ENCODE measurements around the gene SNTN.
"Not testable (repeated sequence)": the region's sequence is repeated elsewhere in the genome, so short reads cannot be mapped to it uniquely, and the experiment has no call there.

Gene SNTN

GRCh38 chr3:63652066-63652725, at the start of gene SNTN:
SNTN (plus strand) TSS chr3:63652675; CDS start chr3:63652688, 13 bp downstream.
- FAIRE-seq, result no peak

DNA sequence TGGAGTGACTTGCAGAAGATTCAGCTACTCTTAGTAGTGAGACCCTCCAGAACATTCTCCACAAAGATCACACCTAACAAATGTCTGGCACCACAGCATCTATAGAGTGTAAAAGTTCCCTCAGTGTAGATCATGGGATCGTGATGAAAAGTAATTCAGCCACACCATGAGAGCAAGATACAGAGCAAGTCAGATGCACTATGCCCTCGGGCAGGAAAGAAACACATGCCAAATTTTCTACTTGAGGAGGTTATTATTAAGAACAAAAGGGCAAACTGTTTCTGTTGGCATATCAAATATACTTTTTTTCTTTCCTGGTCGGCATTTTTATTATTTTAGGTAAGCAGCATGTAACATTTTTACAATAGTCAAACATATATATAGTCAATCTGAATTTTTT, 44.8 kb upstream of the SNTN start:
- no peak for FAIRE-seq

DNA sequence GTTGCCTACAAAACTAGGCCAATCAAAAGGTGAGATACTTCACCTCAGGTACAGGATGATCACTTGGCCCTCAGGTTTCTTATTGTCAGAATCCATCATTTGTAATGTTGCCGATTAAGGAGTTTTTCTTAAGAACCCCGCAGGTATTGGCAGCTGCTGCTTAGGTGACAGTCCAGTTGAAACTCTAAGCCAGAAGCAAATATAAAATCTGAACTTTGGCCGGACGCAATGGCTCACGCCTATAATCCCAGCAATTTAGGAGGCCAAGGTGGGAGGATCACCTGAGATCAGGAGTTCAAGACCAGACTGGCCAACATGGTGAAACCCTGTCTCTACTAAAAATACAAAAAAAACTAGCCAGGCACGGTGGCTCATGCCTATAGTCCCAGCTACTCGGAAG, 43.1 kb upstream of the SNTN start:
- no peak for FAIRE-seq

DNA sequence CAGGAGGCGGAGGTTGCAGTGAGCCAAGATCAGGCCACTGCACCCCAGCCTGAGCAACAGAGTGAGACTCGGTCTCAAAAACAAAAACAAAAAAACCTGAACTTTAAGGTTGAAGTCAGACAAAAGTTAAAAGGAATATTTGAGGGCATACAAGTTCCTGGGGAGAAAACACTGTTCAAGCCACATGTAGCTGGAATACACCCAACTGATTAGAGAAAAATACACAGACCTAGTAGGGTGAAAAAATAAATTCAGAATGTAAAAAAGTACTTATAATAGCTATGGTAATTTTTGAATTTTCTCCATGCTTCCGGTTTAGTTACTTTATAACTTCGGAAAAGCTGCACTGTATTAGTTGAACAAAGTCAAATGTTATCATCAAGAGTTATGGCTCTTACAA, 42.6 kb upstream of the SNTN start:
- FAIRE-seq, result no peak

DNA sequence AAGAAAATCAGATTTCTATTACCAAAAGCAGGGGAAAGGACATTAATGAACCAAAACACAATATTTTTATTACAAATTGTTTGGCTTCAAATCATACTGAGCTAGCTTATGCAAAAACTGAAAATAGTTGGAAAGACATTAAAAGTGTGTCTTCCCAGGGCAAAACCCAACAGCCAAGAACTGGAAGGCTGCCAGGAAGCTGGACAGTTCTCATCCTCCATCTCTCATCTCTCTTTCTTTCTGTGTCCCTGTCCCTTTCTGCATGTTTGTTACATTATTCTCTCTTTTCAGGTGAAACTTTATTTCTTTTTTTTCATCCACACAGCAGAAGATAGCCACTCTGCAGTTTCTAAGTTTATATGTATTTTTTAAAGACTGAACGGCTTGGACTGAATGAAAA, 41.1 kb upstream of the SNTN start:
- no peak for FAIRE-seq

DNA sequence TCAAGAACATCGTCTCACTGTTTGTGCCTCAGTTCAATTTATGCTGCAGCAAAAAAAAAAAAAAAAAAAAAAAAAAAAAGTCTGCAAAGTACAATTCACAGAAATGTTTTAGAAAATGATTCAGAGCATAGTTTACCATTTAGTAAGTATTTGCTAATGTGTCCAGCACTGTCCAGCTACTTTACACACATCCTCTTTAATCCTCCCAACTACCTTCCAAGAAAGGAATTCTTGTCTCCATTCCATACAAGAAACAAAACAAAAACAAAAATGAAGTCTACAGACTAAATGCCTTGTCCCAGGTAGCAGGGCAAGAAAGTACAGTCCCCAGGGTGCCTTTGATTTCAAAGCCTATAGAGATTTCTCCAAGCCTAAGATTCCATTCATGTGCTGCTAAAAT, 38.9 kb upstream of the SNTN start:
- FAIRE-seq, result no peak

- no peak for FAIRE-seq
Observed at GRCh38 chr3:63617391-63617790, 35.1 kb upstream of the SNTN start.

GRCh38 chr3:63624941-63625560, 27.4 kb upstream of the SNTN start:
- FAIRE-seq, result no peak

DNA sequence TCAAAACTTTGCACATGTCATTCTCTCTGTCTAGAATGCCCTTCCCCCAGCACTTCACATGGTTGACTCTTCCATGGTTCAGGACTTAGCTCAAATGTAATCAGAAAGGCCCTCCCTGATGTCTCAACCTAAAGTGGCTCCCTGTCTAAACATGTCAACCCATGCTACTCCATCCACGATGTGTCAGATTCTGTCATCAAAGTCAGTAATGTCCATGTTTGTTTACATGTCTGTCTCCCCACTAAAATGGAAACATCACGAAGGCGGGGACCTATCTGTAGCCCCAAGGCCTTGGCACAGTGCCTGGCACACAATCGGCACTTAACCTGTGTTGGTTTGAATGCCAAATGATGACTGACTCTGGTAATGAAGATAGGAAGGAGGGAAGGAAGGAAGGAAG, 20.8 kb upstream of the SNTN start:
- FAIRE-seq, result no peak

DNA sequence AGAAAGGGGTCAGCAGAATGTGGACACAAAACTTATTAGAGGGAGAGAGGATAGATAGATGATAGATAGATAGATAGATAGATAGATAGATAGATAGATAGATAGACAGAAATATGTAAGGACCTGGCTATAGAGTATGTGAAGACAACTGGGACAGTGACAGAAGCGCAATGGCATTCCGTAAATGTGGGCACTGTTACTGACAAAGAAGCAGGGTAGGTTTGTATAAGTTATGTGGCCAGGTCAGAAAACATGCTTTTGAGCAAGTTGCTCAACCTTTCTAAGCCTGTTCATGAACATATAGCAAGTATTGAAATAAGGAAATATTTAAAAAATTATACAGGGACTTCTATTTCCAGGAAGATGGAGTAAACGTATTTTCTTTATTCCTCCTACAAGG, 17.3 kb upstream of the SNTN start:
- no peak for FAIRE-seq

- no peak for FAIRE-seq
Observed at GRCh38 chr3:63639806-63640205, 12.7 kb upstream of the SNTN start.

DNA sequence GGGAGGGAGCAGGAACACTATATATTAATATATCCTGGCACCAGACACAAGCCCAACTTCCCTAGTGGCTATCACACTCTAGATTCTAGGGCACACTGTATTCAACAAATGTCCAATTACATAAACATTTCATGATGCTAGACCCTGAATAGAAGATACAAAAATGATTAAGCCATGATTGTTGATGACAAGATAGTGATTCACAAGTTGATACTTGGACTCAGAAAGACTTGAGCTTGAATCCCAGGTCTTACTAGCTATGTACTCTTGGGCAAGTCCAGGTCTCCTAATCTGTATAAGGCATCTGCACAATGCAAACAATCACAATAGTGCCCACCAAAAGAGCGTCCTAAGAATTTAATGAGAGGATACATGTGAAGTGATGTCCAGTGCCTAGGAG, 10.0 kb upstream of the SNTN start:
- no peak for FAIRE-seq

- no peak for FAIRE-seq
Observed at GRCh38 chr3:63644212-63644797, 8.2 kb upstream of the SNTN start.

GRCh38 chr3:63644928-63645781, 7.3 kb upstream of the SNTN start:
- FAIRE-seq, result not testable (repeated sequence)

DNA sequence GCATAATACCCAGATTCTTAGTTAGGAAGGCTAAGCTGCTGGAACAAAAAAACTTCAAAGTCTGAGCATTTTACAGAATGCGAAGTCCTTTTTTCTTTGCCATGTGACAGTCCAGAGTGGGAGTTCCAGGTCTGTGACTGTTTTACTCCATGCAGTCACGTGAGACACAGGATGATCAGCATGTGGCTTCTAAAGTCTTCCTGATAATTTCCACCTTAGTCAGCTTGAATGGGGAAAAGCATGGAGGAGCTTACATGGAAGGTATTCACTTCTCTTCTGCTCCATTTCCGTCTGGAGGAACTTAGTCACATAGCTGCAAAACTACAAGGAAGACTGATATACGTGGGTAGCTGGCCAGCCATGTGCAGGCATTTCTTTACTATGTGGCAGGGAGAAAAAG, 1.7 kb downstream of the SNTN start:
- FAIRE-seq, result no peak

- no peak for FAIRE-seq
Observed at GRCh38 chr3:63654931-63655330, 2.5 kb downstream of the SNTN start.

DNA sequence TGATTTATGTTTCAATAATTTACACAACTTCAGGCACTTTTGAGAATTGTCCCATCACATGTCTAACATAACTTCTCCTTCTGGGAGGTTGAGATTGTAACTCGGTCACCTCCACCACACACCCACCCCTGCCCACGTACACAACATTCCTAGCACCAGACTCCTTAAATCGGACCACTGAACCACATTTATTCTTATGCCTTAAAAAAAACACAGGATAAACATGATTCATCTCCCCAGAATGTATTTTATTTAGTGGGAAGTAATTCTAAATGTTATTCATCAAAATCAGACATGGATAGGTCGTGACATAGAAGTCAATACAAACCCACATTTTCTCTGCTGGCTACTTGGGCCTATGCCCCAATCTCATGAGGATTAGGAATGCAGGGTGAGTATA, 3.0 kb downstream of the SNTN start:
- no peak for FAIRE-seq

GRCh38 chr3:63656786-63657185, 4.3 kb downstream of the SNTN start:
- FAIRE-seq, result no peak

DNA sequence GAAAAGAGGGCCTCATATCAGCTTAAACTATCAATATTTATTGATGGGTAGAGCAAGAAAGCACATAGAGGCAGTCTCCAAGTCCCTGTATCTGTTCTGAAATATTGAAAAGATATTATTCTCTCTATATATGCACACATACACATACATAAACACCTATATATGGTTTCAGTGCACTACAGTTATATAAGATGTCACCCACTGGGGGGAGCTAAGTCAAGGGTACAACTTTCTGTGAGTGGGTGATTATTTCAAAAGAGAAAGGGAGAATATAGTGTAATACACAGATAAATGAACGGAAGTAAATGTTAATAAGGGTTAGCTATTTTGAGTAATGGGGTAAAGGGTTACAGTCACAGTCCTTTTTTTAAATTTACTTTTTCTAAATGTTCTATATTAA, 8.8 kb downstream of the SNTN start:
- FAIRE-seq, result no peak

- no peak for FAIRE-seq
Observed at GRCh38 chr3:63662011-63662410, 9.5 kb downstream of the SNTN start.

GRCh38 chr3:63662500-63662899, 10.0 kb downstream of the SNTN start:
- FAIRE-seq, result no peak

GRCh38 chr3:63670544-63670943, 18.1 kb downstream of the SNTN start:
- no peak for FAIRE-seq

DNA sequence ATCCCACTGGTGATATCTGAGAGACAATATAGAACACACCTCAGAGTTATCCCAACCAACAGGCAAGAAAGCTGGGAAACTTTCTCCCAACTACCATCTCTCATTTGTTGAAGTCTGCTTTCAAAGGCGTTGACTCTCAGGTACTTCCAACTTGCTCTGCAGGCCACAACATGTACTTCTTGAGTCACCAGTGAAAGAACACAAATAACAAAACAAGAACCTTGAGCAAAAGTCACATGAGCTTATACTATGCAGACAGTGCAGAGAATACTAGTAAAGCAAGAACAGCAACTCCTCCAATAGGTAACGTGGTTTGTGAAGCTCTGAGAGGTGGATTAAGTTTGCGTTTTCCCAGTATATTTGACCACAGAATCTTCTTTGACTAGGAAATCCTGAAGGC, 20.6 kb downstream of the SNTN start:
- no peak for FAIRE-seq

GRCh38 chr3:63674586-63674985, 22.1 kb downstream of the SNTN start:
- FAIRE-seq, result no peak
